ENCODE results near the gene CDT1.

DNA sequence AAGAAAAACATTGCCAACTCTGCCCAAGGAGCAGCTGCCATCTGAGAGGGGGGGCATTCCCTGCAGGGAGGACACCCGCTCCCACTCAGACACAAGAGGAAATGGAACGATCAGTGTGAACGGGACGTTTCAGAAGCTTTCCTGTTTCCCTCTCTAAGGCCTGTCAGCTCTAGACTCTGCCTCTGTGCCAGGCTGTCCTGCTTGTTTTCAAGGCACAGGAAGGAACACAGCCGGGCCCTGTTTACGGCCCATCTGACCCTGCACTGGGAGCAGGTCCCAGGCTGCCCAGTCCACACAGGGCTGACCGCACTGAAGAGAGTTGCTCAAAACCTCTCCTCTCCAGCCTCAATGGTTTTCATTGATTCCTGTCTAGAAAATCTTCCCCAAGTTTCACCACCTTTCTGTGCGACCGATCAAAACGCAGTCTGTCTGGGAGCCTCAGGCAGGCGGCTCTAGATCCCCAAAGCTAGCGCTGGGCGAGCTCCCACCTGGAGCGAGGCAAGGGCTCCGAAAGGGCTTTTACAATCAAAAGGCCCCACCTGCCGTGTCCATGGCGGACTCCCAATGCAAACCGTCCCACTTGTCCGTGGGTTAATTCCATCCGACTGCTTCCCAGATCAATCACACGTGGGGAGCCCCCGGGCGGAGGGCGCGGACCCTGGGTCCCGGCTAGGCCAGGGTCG is 20.1 kb upstream of the CDT1 start:
- no peak for TF ChIP-seq POLR2A (IDR thresholded peaks at IDR 0.05)
- TF ChIP-seq, protein P1, sequence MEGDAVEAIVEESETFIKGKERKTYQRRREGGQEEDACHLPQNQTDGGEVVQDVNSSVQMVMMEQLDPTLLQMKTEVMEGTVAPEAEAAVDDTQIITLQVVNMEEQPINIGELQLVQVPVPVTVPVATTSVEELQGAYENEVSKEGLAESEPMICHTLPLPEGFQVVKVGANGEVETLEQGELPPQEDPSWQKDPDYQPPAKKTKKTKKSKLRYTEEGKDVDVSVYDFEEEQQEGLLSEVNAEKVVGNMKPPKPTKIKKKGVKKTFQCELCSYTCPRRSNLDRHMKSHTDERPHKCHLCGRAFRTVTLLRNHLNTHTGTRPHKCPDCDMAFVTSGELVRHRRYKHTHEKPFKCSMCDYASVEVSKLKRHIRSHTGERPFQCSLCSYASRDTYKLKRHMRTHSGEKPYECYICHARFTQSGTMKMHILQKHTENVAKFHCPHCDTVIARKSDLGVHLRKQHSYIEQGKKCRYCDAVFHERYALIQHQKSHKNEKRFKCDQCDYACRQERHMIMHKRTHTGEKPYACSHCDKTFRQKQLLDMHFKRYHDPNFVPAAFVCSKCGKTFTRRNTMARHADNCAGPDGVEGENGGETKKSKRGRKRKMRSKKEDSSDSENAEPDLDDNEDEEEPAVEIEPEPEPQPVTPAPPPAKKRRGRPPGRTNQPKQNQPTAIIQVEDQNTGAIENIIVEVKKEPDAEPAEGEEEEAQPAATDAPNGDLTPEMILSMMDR (IDR thresholded peaks at IDR 0.05): no peak

All from testis (tissue), 2 donors.